NCI-H146 treated with DMSO at 0.1 percent for 48 hours (cell line): ENCODE results near the gene CD80.

Source experiments
- DNase-seq: peaks from one replicate; lab custom pipeline; 2025; ENCODE audit not compliant: unreplicated experiment; lab: John Stamatoyannopoulos, UW

Gene CD80

DNA sequence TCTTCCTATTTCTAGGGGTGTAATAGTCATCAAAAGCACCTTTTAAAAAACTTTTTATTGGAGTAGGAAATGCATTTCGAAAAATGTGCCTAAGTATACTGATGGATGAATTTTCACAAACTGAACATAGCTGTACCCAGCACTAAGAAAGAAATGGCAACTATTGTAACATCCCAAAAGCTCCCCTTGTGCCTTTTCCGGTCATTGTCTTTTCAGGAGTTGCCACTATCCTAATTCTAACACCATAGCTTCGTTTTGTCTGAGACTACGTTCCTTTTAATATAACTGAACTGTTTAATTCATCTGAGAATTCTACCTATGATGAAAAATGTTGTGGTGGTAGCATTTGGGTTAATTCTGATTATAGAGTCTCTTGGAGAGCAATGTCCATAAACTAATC, 59.1 kb downstream of the CD80 start:
- DNase-seq, result no peak

DNA sequence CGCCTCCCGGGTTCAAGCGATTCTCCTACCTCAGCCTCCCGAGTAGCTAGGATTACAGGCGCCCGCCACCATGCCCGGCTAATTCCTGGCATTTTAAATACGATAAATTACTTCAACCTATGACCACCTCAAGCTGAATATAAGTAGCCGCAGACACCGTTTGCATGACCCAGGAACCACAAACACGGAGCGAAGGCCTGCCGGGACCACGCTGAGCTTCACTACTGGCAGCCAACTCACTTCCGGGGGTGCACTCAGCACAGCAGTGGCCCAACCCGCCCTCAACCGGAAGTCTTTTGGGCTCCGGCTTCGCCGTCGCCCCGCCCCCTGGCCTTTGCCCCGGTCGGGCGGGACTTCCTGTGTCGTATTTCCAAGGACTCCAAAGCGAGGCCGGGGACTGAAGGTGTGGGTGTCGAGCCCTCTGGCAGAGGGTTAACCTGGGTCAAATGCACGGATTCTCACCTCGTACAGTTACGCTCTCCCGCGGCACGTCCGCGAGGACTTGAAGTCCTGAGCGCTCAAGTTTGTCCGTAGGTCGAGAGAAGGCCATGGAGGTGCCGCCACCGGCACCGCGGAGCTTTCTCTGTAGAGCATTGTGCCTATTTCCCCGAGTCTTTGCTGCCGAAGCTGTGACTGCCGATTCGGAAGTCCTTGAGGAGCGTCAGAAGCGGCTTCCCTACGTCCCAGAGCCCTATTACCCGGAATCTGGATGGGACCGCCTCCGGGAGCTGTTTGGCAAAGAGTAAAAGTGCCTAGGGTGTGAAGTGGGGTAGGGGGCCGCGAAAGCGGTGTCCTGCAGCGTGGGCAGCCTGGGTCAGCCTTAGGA, 61.0 kb downstream of the CD80 start, which contains the start of gene TIMMDC1:
TSS of gene TIMMDC1 (plus strand) at position 362 of the 826 bp plus-strand sequence. CDS start at position 549, 187 bp downstream.
- peak; percentile 97 for DNase-seq

DNA sequence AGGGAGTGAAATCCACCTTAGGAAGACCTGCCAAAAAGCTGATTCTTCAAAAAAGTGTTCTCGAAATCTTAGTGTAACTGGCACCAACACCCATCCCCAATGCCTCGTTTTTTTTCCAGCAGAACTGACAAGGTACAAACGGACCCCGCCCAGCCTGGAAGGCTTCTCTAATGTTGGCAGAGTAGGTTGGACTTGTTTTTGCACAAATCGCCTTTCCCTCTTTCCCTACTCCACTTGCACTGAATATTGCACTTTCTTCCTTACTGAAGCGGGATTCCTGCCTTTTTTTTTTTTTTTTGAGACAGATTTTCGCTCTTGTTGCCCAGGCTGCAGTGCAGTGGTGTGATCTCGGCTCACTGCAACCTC, 61.6 kb downstream of the CD80 start:
- DNase-seq, result no peak

DNA sequence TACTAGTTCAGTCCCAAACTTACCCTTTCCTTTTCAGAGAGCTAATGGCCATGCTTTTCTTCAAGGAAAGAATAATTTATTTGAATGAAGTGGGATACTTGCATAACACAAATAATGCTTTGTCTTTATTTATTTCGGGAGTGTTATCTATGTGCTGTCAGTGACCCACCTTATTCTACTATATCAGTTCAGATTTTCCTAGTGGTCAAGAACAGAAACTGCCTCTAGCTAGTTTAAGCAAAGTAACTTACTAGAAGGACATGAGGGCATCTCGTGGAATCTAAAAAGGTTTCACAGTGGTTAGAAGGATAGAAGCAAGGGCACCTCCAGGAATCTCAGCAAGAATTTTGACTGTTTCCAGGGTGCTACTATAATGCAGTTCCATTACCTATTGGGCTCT, 64.8 kb downstream of the CD80 start:
- DNase-seq, result no peak

DNA sequence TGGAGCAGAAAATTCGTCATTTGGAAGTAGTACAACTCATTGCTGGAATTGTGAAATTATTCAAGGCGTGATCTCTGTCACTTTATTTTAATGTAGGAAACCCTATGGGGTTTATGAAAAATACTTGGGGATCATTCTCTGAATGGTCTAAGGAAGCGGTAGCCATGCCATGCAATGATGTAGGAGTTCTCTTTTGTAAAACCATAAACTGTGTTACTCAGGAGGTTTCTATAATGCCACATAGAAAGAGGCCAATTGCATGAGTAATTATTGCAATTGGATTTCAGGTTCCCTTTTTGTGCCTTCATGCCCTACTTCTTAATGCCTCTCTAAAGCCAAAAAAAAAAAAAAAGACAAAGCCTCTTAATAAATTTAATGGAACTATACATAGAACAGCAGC, 66.6 kb downstream of the CD80 start:
- no peak for DNase-seq

DNA sequence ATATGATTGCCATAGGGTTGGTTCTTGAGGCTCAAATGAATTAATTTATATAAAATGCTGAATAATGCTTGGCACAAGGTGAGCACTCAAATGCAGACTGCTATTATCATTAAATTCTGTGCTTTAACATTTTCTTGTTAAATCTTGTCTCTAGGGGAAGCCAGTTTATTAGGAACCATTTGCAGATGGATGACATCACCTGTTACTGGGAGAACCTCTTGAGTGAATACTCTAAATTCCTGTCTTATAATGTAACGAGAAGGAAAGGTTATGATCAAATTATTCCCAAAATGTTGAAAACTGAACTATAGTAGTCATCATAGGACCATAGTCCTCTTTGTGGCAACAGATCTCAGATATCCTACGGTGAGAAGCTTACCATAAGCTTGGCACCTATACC, 67.3 kb downstream of the CD80 start:
- DNase-seq, result no peak

DNA sequence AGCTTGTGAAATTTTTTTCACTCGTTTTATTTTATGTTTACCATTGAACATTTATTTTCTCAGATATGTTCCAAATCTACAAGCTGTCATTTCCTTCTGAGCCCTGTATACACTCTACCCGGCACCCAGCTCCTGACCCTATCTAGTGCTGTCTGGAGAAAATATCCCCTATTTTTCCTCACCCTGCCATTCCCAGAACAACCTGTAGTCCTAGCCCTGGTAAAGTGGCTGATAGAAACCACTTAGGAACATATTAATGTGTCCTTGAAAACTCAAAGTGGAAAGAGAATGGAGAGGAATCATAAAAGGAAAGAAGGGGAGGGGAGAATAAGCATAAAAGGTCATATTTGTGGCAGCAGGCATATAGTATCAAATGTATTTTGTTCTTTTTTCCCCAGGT, 69.3 kb downstream of the CD80 start:
- no peak for DNase-seq

DNA sequence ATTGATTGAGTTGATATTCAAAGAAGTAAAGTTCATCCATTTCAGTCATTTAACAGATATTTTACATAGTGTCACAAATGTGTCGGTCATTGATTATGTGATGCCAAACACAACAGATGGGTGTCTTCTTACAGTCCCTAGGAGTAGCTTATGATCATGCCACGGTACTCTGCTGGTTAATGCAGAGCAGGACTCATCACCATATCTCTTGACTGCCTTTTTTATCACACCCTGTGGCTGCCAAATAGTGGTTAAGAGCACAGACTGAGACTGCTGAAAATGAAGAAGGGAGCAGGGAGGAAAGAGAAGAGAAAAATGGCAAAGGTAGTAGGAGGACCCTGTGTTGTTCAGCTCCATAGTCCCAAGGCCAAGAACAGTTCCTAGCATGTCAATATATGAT, 73.9 kb downstream of the CD80 start:
- DNase-seq, result no peak

DNA sequence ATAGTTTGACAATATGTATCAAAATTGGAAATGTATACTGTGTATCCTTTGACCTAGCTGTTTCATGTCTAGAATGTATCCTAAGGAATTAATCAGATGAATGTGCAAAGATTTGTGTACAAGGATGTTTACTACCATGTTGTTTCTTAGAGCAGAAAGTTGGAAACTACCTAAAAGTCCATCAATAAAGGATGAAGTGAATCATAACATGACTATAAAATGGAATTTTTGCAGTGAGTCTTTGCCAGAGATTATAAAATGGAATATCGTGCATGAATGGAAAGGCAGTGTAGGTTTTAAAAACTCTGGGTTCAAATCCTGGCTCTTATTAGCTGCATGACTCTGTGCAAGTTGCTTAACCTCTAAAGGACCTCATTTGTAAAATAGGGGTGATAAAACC, 76.3 kb downstream of the CD80 start:
- DNase-seq, result no peak

DNA sequence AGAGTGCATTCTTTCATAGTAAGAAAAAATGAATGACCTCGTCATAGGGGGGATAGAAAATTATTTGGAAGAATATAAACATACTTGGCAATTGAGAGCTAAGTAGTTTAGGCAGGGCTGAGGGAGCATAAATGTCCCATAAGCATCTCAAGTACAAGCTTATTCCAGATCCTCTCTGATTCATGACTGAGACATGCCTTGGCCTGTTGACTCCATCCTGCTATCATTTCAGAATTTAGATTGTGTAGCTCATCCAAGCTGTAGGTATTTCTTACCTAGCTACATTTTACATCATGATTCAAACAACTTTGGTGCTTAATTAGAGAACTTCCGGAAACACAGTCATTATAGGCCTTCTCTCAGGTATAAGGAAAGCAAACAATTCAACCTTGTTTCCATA, 78.3 kb downstream of the CD80 start:
- no peak for DNase-seq
